Retinal pigment epithelial cell (primary cell): ENCODE results near the gene PLRG1.

Experiments used
- DNase-seq: peaks from one replicate; pipeline ENCODE4 v3.0.0-alpha.2; 2010; ENCODE audit warnings: low read depth
- H3K4me3 ChIP-seq: 2 replicates; pipeline ENCODE4 v1.5.1; 2011; ENCODE audit warnings: mild to moderate bottlenecking, low read length, control low read depth, moderate library complexity
- TF ChIP-seq, protein P1 (sequence below): conservative IDR thresholded peaks from 2 replicates; pipeline ENCODE4 v1.5.1; 2011; ENCODE audit warnings: low read depth, low read length, control low read depth, inconsistent platforms

The PLRG1 gene

DNA sequence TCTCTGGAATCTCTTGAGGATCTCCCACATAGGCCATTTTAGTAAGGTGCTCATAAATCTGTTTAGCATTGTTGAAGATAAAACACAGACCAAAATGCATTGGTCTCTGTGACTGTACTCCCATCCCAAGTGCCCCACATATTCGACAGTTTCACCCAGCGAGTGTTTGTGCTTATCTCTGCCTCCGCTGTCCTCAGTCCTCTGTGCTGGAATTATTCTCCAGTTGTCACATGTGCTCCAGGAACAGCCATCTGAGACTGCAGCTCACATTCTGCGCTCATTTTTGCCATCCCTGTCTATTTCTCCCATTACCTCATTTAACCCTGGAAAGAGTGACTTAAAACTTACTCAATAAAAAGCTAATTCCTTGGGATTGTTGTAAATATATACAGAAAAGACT is 31.0 kb downstream of the PLRG1 start:
- TF ChIP-seq, protein P1, sequence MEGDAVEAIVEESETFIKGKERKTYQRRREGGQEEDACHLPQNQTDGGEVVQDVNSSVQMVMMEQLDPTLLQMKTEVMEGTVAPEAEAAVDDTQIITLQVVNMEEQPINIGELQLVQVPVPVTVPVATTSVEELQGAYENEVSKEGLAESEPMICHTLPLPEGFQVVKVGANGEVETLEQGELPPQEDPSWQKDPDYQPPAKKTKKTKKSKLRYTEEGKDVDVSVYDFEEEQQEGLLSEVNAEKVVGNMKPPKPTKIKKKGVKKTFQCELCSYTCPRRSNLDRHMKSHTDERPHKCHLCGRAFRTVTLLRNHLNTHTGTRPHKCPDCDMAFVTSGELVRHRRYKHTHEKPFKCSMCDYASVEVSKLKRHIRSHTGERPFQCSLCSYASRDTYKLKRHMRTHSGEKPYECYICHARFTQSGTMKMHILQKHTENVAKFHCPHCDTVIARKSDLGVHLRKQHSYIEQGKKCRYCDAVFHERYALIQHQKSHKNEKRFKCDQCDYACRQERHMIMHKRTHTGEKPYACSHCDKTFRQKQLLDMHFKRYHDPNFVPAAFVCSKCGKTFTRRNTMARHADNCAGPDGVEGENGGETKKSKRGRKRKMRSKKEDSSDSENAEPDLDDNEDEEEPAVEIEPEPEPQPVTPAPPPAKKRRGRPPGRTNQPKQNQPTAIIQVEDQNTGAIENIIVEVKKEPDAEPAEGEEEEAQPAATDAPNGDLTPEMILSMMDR = no peak
- H3K4me3 ChIP-seq = no peak overlapping the region
- DNase-seq = no peak

DNA sequence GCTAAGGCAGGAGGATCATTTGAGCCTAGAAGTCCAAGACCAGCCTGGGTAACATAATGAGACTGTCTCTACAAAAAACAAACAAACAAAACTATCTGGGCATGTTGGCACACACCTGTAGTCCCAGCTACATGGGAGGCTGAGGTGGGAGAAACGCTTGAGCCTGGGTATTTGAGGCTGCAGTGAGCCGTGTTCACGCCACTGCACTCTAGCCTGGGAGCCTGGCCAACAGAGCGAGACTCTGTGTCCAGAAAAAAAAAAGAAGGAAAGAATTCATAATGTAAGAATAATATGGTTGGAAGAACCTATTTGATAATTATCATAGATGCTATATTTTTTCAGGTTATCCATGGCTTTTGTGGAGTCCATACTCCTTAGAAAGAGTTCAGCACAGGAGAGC is 32.6 kb downstream of the PLRG1 start:
- no peak for DNase-seq
- TF ChIP-seq, protein P1 = no peak
- no peak overlapping the region for H3K4me3 ChIP-seq

DNA sequence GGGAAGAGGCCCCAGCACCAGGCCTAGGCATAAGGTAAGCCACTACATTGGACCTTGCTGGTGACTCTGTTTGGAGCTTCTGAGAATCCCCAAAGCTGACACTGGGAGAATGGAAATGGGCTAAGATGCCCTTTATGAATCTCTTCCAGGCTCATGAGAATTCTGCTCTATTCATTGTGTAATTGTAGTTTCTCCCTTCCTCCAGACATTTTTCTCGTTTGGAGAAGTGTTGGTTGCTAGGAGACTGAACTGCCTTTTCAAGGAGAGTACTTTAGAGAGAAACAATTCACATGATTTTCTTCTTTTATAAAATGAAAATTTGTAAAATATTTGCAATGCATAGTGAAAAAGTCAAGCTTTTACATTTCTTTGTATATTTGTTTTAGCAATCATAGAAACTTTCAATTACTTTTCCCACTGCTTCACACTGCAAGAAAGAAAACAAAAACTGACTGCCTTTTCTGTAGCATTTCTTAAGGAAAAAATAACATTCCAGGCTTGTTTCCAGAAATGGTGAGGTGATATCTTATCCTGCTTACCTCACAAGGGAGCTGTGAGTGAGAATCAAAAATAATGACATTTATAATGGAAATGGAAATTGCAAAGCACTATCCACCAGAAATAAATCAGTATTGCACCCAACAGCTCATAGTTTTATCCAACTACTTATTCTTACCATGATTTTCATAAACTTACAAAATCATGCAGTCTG is 33.7 kb downstream of the PLRG1 start:
- no peak for DNase-seq
- TF ChIP-seq, protein P1 = no peak
- no peak overlapping the region for H3K4me3 ChIP-seq

GRCh38 chr4:154511981-154512380 is 38.2 kb downstream of the PLRG1 start:
- no peak for DNase-seq
- no peak overlapping the region for H3K4me3 ChIP-seq
- TF ChIP-seq, protein P1 = no peak

DNA sequence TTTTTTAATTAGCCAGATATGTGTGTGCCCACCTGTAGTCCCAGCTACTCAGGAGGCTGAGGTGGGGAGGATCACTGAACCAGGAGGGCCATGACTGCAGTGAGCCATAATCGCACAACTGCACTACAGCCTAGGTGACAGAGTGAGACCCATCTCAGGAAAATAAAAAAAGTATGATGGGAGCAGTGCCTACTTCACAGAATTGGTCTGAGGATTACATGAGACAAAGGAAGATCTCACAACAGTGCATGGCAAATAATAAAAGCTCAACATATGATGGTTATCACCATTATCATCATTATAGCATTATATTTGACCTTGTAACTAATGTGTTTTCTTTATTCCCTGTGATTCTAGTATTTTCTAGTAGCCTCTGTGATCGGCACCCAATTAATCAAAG is 38.7 kb downstream of the PLRG1 start:
- no peak overlapping the region for H3K4me3 ChIP-seq
- DNase-seq = no peak
- TF ChIP-seq, protein P1 = no peak

GRCh38 chr4:154507156-154507555 is 43.0 kb downstream of the PLRG1 start:
- no peak for DNase-seq
- no peak overlapping the region for H3K4me3 ChIP-seq
- TF ChIP-seq, protein P1 = no peak

GRCh38 chr4:154506253-154506652 is 43.9 kb downstream of the PLRG1 start:
- peak; percentile 17 for DNase-seq
- H3K4me3 ChIP-seq = no peak overlapping the region
- TF ChIP-seq, protein P1 = peak; percentile 70
